PC-3 (cell line): Measurements from ENCODE around the gene SMIM26.

Source experiments
- EZH2 ChIP-seq: fragments of 300-600 bp; sonication (generic); IDR thresholded peaks from one replicate; pipeline ENCODE4 v1.6.1; 2017; ENCODE audit warnings: antibody characterized with exemption, mild to moderate bottlenecking, low read length; ENCODE audit not compliant: unreplicated experiment
- EZH2phosphoT487 ChIP-seq: fragments of 300-600 bp; sonication (generic); IDR thresholded peaks from 2 replicates; pipeline ENCODE4 v1.6.1; 2018; ENCODE audit warnings: mild to moderate bottlenecking, antibody characterized with exemption, low read length, borderline replicate concordance
- TF ChIP-seq, protein P1 (sequence below): fragments of 300-600 bp; sonication (generic); conservative IDR thresholded peaks from 2 replicates; pipeline ENCODE4 v1.5.1; 2017; ENCODE audit warnings: antibody characterized with exemption, low read depth, mild to moderate bottlenecking, low read length

DNA sequence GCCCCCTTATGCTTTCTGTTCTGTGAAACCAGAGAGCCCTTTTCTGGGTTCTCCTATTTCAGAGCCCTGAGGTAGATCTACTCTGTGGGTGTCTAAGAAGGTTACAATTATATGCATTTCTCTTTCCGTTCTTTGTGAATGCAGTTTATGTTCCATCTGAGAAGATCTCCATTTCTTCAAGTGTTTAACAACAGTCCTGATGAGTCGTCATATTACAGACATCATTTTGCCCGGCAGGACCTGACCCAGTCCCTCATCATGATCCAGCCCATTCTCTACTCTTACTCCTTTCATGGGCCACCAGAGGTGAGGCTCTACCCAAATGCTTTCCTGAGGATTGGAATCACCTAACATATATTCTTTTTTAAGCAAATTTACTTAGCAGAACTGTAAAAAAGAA, 18.8 kb upstream of the SMIM26 start:
- TF ChIP-seq, protein P1, sequence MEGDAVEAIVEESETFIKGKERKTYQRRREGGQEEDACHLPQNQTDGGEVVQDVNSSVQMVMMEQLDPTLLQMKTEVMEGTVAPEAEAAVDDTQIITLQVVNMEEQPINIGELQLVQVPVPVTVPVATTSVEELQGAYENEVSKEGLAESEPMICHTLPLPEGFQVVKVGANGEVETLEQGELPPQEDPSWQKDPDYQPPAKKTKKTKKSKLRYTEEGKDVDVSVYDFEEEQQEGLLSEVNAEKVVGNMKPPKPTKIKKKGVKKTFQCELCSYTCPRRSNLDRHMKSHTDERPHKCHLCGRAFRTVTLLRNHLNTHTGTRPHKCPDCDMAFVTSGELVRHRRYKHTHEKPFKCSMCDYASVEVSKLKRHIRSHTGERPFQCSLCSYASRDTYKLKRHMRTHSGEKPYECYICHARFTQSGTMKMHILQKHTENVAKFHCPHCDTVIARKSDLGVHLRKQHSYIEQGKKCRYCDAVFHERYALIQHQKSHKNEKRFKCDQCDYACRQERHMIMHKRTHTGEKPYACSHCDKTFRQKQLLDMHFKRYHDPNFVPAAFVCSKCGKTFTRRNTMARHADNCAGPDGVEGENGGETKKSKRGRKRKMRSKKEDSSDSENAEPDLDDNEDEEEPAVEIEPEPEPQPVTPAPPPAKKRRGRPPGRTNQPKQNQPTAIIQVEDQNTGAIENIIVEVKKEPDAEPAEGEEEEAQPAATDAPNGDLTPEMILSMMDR, result no peak
- TF ChIP-seq EZH2 (no peak), EZH2phosphoT487 (no peak)
